VCaP (cell line): Measurements from ENCODE around the gene DYNLT5.
A peak's percentile ranks its signal among the peaks of the same experiment; 100 is the strongest.

Source experiments
- H3K27ac ChIP-seq: fragments of 450-650 bp; 2 replicates; pipeline ENCODE4 v1.5.1; 2017
- CTCF ChIP-seq: fragments of 450-650 bp; conservative IDR thresholded peaks from 2 replicates; pipeline ENCODE4 v1.5.1; 2017; ENCODE audit warnings: mild to moderate bottlenecking, moderate library complexity

Gene DYNLT5

GRCh38 chr1:66752000-66752592 lies at the start of gene DYNLT5:
TSS of gene DYNLT5 (plus strand) at chr1:66752459. CDS start at chr1:66754659, 2,200 bp downstream.
- H3K27ac ChIP-seq = no peak within 1 kb of the TSS
- TF ChIP-seq CTCF = no peak

GRCh38 chr1:66704177-66704875 lies 47.9 kb upstream of the DYNLT5 start:
- no peak for TF ChIP-seq CTCF
- no peak overlapping the region; the same call in 1 of the 2 replicates for H3K27ac ChIP-seq

GRCh38 chr1:66705110-66705509 lies 47.1 kb upstream of the DYNLT5 start:
- H3K27ac ChIP-seq = no peak overlapping the region; the same call in 1 of the 2 replicates
- no peak for TF ChIP-seq CTCF

GRCh38 chr1:66711420-66711819 lies 40.8 kb upstream of the DYNLT5 start:
- peak; percentile 64 for TF ChIP-seq CTCF
- H3K27ac ChIP-seq = no peak overlapping the region

- TF ChIP-seq CTCF = no peak
Observed at GRCh38 chr1:66712839-66713238, 39.4 kb upstream of the DYNLT5 start.

GRCh38 chr1:66723985-66724384 lies 28.3 kb upstream of the DYNLT5 start:
- TF ChIP-seq CTCF = no peak
- no peak overlapping the region for H3K27ac ChIP-seq

More at GRCh38 chr1:66712839-66713238, 39.4 kb upstream of the DYNLT5 start:
- no peak overlapping the region for H3K27ac ChIP-seq

- peak overlapping the region; percentile 21; the same call in 1 of the 2 replicates for H3K27ac ChIP-seq
- peak; percentile 97 for TF ChIP-seq CTCF
Observed at GRCh38 chr1:66725885-66726665, 26.2 kb upstream of the DYNLT5 start.
